GM21360 (cell line): ENCODE measurements around the gene GALNT2.
A peak's percentile ranks its signal among the peaks of the same experiment; 100 is the strongest.

Experiments used
- ATAC-seq: cut with Tn5 transposase; IDR thresholded peaks from one replicate; pipeline ENCODE4 v1.9.1; 2021; ENCODE audit warnings: mild to moderate bottlenecking, moderate library complexity; ENCODE audit not compliant: unreplicated experiment

GALNT2 gene

DNA sequence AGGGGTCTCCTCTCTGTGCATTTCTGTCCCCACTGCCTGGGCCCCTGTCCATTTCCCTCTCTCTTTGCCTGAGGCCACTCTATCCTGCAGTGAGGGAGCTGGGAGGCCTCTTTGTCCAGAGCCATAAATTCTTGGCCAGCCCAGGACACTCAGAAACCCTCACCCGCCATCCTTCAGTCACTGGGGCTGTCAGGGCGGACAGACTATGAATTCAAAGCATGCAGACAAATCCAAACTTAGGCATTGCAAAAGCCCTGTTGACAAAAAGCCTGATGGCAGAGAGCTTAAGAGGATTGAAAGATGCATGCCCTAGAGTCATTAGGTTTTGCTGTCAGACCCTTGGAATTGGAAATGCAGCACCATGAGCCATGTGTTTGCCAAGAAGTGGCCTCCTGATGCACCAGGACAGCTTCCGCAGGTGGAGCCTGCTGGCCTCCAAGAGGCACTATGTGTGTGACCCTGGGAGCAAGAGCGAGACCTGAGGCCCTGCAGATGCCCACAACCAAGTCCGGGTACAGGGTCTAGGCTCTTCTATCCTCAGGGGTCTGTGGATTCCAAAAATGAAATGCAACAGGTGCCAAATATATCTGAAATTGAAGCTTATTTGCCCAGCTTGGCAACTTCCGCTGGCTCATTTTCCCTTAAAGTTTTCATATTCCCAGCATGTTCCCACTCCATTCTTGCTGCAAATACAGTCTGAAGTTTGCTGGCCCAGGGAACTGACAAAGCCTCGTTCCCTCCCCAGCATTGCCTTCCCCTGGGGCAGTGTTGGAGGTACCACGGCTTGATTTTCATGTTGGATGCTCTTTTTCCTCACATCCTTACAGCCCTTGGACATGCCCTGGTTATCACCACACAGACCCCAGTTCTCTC lies 181.2 kb downstream of the GALNT2 start:
- no peak for ATAC-seq

DNA sequence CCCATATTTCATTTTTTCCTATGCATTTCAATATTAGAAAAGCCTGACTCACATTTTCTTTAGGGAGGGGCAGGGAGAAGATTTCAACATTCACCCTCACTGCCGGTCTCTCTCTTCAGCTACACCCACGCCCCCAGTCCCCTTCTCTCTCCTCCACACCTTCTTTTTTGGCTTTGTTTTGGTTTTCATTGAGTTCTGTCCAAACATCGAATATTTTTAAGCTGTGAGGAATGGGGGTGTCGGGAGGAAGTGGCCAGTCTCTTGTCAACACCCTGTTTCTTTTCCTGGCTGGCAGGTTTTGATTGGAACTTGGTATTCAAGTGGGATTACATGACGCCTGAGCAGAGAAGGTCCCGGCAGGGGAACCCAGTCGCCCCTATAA lies 181.8 kb downstream of the GALNT2 start:
- no peak for ATAC-seq

DNA sequence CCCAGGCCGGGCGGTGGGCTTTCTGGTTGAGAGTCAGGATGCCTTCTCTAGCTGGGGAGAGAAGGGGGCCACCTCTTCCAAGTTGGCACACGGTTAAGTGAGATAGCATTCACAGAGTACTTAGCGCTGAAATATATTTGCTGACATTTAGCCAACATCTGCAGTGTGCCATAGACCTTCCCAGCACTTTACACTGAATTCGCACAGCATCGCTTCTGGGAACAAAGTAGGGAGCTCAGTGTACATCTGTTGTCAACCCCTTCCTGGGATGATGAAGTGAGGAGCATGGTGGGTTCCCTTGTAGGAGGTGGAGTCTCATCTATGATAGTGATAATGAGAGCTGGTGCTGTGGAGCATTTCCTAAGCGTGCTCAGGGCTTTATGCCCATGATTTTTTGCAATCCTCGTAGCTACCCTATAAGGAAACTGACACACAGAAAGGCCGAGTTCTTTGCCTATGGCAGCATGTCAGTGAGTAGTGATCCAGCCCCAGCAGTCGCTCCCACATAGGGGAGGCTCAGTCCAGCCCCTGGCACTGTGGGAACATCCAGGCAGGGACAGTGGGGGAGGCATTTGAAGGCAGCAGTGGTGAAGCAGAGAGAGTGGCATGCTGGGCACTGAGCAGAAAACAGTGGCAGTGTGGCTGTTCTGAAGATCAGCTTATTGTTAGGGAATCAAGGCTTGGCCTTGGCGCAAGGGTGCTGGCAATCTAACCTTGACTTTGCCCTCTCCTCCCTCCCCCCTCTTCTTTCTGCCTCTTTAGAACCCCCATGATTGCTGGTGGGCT lies 182.8 kb downstream of the GALNT2 start:
- ATAC-seq: no peak

DNA sequence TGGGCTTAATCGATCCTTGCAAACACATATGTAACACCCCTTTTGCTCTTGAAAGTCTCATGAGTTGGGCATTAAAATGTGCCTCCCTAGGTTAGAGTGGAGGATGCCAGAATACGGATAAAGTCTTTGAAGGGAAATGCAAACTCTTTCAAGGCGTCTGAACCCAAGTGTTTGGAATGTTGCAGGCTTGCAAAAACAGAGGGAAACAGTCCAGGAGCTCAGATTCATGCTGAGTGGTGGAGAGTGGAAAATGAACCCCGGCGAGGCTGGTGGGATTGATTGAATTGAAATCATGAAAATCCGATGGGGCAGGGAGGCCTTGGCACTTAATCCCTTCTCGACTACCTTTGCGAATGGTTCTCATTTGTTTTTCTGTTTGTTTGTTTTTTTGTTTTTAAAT lies 183.6 kb downstream of the GALNT2 start:
- ATAC-seq: no peak

DNA sequence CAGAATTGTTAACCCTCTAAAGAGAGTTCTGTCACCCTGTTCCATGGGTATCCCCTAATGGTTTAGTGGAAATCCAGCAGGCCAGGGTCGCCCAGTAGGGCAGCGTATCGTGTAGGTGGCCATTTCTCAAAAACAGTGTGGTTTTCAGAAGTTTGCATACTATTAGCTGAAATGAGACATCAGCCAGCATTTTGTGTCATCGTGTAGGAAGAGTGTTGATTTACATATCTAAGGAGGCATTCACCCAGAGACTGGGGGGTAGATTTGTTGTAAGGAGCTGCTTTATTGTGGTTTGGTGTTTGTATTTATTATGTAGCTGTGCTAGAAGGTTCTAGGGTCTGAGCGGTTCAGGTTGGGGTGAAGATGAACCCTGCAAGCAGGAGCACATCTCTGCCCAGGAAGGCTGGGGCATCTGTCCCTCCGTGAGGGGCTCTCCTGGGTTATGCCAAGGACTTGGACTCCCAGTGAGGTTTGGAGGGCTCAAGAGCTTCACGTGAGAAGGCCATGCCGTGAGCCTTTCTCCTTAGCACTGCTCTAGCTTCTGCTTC lies 184.7 kb downstream of the GALNT2 start:
- ATAC-seq: peak; percentile 90

DNA sequence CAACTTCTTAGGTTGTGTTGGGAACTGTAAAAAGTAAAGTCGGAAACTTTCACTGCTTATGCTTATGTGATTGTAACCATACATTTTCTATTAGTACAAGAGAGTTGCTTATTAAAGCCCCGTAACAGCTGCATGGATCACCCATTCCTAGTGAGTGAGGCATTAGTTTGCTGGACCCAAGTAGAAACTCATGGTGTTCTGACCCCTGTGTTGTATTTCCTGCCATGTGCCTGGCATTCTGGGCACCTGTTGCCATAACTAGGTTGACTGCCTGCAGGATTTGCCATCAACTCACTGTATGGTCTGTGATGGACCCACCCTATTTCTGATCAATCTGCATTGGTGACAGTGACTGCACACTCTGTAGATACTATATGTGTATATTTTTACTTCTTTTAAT lies 186.1 kb downstream of the GALNT2 start:
- ATAC-seq: no peak

DNA sequence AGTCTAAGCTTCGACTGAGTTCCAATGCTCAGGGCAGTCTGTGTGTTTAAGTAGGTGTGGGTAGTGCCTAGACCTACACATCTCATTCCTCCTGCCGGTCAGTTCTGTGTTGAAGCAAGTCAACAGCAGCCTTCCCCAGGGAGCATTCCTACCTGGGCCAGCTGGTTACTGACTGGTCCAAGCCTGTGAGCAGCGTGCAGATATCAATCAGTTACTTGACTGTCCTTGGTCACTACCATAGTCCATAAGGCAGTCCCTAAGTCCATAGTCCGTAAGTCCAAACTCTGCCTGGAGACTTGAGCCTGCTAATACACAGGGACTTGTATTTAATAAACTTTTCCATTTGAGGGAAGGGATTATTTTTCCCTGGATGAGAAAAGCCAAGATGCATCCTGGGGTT lies 187.2 kb downstream of the GALNT2 start:
- no peak for ATAC-seq

DNA sequence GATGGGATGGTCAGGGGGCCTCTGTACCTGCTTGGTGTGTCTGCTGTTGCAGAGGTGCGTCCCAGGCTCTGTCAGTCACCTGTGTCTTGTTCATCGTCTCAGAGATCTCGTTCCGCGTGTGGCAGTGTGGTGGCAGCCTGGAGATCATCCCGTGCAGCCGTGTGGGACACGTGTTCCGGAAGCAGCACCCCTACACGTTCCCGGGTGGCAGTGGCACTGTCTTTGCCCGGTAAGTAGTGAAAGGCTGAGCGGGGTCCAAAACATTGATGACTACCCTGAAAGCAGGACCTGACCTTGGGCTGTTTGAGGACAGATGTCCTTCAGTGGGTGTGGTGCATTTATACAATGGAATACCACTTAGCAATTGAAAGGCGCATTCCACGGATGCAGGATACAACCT lies 188.1 kb downstream of the GALNT2 start:
- ATAC-seq: no peak

DNA sequence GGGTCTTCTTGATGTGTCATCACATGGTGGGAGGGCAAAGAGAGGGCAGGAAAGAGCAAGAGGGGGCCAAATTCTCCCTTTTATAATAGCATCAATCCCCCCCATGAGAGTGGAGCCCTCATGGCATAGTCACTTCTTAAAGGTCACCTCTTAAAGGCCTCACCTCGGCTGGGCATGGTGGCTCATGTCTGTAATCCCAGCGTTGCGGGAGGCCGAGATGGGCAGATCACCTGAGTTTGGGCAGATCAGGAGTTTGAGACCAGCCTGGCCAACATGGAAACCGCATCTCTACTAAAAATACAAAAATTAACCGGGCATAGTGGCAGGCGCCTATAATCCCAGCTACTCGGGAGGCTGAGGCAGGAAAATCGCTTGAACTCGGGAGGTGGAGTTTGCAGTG lies 189.0 kb downstream of the GALNT2 start:
- ATAC-seq: no peak

DNA sequence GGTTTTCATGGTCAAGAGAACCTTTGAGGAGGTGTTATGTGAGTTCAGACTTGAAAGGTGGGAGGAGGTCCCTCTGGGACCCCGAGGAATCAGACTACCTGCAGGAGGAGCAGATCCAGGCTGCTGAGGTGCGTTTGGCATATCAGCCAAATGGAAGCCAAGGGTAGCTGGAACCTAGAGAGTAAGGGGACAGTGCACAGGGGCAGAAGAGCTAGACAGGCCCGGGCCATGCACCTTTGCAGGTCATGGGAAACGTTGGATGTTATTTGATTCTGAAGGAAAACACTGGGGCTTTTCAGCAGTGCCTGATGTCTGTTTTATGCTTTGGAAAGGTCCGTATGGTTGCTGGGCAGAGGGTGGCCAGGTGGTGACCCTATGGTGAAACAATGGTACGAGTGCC lies 189.9 kb downstream of the GALNT2 start:
- no peak for ATAC-seq

DNA sequence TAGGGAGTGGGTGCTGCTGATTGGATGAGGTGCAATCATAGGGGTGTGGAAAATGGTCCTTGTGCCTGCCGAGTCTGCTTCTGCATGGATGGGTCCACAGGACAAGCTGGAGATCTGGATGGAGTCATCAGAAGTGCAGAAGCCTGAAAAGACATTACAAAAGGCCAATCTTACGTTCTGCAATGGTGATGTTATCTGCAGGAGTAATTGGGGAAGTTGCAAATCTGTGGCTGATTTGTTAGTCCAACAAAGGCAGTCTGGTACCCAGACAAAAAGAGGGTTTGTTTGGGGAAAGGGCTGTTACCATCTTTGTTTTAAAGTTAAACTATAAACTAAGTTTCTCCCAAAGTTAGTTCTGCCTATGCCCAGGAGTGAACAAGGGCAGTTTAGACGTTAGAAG lies 192.6 kb downstream of the GALNT2 start:
- ATAC-seq: no peak

DNA sequence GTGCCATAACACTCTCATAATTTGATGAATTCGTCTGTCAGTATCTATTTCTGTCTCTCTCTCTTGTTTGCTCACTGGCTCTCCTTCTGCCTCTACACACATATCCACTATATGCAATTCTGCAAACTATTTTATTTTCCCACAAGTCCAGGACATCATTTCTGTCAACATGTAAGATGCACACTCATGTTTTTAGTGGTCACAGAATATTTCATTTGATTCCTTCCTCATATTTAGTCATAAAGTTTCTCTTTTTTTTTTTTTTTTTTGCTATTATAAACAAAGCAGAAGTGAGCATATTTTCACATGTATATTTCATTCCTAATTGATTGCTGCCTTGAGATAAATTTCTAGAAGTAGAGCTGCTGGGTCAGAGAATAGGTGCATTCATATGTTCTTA lies 193.8 kb downstream of the GALNT2 start:
- ATAC-seq: no peak

DNA sequence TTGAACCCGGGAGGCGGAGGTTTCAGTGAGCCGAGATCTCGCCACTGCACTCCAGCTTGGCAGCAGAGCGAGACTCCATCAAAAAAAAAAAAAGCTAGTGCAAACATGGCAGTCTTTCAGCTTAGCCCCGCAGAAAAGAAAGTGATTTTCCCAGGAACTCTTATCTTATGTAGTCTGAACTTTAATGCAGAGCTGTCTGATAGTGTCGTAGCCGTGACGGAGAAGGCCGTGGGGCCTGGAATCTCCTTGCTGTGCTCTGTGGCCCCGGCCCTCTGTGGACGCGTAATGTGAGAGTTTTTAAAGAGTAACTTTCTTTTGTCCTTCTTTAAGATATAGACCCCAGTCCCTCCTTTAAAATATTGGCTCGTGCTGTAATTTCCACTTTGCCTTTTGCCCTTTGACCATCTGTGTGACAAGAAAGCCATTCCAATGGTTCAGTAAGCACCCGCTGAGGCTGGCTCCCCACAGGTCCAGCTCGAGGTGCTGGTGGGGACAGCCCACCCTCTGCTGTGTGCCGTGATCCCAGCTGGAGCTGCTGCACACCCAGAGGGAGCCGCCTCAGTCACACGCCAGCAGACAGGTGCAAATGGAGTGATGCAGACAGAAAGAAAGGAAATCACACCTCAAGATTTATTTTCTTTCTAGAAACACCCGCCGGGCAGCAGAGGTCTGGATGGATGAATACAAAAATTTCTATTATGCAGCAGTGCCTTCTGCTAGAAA lies 195.1 kb downstream of the GALNT2 start:
- no peak for ATAC-seq

DNA sequence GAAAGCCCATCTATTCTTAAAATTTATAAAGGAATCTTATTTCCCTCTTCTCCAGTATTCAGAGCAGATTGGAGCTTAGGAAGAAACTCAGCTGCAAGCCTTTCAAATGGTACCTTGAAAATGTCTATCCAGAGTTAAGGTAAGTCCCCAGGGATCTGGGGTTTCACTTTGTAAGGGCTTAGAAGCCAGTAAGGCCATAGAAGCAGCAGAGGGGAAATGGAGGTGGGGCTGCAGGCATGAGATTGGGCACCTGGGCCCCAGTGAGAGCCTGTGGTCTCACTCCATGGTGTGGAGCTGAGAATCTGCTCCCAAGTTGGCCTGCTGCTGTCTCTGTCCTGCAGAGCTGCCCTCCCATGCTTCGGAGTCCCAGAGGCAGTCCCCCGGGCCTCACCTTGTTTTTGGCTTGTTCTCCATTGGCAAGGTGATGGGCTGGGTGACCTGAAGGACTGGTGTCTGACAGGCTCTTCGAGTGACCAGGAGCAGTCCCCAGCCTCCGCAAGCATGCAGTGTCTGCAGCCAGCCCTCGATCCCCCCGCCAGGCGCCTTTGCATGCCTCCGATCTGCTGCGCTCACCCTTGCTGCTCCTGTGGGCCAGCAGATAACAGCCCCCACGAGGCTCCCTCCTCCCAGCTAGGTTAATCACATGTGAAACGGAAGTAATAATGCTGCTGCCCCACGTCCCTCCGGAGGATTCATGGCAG lies 196.0 kb downstream of the GALNT2 start:
- ATAC-seq: no peak

DNA sequence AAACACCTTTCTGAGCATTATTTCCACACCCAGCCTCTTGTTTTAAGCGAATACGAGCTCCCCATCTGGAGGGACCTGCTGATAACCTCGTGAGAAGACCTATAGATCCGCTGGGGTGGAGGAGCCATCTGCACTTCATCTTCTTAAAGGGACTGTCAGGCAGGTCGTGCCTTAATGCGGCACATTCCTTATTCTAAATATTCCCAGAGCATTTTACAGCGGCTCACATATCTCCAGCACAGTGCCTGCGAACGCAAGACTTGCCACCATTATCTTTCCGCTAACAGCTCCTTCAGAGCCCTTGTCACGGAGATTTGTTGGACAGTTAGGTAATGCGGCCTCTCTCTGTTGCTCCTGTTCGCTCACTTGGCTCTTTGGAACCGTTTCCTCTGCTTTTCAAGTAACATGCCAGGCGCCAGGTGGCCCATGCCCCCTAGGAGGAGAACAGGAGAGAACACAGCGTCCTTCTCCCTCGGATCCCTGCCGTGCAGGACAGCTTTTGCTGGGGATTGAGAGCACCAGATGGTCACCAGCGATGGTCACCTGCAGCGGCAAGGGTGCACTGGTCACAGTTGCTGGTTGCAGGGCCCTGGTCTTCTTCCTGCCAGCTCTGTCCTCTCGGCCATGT lies 196.6 kb downstream of the GALNT2 start:
- ATAC-seq: no peak

DNA sequence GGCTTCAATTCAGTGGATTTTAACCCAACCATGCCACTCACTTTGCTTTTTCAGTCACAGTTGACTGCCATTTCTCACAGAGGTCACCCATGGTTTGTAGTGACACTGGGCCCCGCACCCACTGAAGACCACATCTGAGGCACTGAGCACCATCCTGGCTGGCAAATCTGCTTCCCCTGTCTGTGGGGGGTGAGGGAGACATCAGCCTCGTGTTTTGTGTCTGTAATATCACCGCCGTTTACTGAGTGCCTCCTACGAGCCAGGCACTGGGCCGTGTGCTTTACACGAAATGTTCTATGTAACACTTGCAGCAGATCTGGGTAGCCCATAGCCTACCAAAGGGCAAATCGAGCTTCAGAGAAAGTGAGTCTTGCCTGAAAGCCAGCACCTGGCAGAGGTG lies 197.3 kb downstream of the GALNT2 start:
- no peak for ATAC-seq

DNA sequence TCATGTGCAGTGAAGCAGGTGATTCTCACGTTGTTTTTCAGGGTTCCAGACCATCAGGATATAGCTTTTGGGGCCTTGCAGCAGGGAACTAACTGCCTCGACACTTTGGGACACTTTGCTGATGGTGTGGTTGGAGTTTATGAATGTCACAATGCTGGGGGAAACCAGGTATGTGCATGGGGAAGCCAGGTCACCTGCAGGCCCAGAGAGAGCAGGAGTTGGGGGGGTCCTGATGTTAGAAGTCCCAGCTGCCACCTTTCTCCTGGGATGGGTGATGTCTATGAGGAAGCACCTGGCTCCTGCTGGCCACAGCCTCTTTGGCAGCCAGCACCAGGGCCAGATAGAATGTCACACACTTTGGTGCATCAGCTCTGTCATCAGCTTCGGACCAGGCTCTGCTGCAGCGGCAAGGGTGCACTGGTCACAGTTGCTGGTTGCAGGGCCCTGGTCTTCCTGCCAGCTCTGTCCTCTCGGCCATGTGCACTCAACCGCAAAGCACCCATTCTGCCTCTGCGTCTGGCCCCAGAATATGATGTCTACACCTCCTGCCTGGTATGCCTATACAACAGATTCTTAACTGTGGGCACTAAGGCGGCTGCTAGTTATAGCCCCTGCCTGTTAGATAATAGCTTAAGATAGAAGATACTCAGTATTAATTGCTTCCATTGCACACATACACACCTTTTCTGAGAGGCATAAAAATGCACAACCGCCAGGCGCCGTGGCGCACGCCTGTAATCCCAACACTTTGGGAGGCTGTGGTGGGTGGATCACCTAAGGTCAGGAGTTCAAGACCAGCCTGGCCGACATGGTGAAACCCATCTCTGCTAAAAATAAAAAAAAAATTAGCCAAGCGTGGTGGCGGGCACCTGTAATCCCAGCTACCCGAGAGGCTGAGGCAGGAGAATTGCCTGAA lies 198.4 kb downstream of the GALNT2 start:
- ATAC-seq: no peak

DNA sequence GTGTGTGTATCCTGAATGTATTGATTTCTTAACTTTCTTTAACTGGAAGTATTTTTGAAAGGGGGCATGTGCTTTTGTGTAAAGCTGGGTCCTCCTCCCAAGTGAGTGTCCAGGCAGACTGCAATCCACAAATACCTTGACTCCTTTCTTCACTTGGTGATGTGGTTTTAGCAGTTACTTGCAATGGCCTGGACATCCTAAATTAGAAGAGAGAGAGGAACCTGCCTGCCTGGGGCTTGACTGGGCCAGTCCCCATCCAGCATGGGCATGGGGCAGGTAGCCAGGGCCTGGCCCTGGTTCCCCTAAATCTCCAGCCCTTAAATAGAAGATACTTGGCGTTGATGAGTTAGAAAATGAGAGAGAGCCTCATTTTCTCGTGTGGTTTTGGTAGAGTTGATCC lies 199.4 kb downstream of the GALNT2 start:
- no peak for ATAC-seq

DNA sequence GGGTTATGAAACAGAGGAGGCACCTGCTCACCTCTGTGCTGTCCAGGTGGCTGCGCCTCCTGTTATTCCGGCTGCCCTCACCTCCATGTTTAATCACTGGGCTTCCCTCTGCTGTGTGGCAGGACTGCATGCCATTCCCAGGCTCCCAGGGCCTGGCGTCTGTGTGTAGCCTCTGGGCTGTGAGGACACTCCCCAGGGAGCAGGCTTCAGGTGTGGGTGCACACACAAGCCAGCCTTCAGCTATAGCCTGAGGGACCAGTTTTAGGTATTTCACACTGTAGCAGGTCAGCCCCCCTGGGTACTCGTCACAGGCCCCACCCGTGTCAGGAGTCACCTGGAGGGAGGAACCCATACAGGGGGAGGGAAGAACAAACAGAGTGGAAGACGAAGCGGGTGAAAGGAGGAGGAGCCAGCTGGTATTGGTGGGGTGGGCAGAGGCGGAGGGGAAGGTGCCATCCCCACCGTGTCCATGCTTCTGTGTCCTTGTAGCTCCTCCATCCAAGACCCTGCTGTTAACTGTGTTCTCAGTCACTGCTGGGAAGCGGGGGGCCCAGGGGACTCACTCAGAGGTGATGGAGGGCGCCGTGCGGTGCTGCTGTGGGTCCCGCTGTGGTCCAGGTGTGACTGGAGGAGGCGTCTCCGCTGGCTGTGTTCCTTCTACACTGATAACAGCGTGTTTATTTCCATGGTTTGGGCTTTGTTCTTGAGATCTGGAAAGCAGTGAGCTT lies 200.5 kb downstream of the GALNT2 start:
- ATAC-seq: no peak
